ENCODE results near the gene LEMD2. TPM values are rescaled to one million over a fixed set of nuclear protein-coding genes. Genes with fewer than 3 reads are reported as not detected.

The LEMD2 gene
- total RNA-seq, 4 donors from 2014 or later = 36.4 to 65.3 (median 55.4) TPM

GRCh38 chr6:33787346-33787953 lies 1.5 kb downstream of the LEMD2 start:
- 54% methylated on average over 7 of the region's 7 CpGs for WGBS
- H3K9me3 ChIP-seq = no peaks in the 10 kb centered on the region
- H3K27ac ChIP-seq (replicated peaks in 1 of 4) = peak overlapping the region; percentile 100
- no peak for TF ChIP-seq CTCF (IDR thresholded peaks at IDR 0.05)
- TF ChIP-seq EP300 (IDR thresholded peaks at IDR 0.05) = no peak
- no peak for TF ChIP-seq POLR2AphosphoS5 (IDR thresholded peaks at IDR 0.05)
- no peak for TF ChIP-seq POLR2A (IDR thresholded peaks at IDR 0.05; ENCODE audit: low read depth)
- intact Hi-C loops (cut with DNase I) = no loop called here
- peak overlapping the region; percentile 91 to 99 (median 96) for H3K4me3 ChIP-seq
- no peak for DNase-seq (ENCODE audit: extremely low spot score)
- H3K36me3 ChIP-seq = peaks cover 20 to 32% (median 28%) of the 10 kb centered on the region in 4 donors
- peaks cover 43 to 52% (median 44%) of the 10 kb centered on the region in 4 donors for H3K4me1 ChIP-seq
- H3K27me3 ChIP-seq = no peaks in the 10 kb centered on the region

- no peak for TF ChIP-seq POLR2A (IDR thresholded peaks at IDR 0.05; ENCODE audit: low read depth)
- TF ChIP-seq POLR2AphosphoS5 (IDR thresholded peaks at IDR 0.05) = no peak
- TF ChIP-seq EP300 (IDR thresholded peaks at IDR 0.05) = no peak
- TF ChIP-seq CTCF (IDR thresholded peaks at IDR 0.05) = no peak
- no peak for DNase-seq (ENCODE audit: extremely low spot score)
- peaks cover 25 to 37% (median 35%) of the 10 kb centered on the region in 4 donors for H3K36me3 ChIP-seq
- H3K9me3 ChIP-seq = no peaks in the 10 kb centered on the region
- H3K4me3 ChIP-seq = peak overlapping the region in 1 of 4 donors; percentile 99
- H3K27ac ChIP-seq (replicated peaks in 1 of 4) = peak overlapping the region; percentile 100
- intact Hi-C loops (cut with DNase I) = no loop called here
- peaks cover 47 to 59% (median 50%) of the 10 kb centered on the region in 4 donors for H3K4me1 ChIP-seq
- H3K27me3 ChIP-seq = no peaks in the 10 kb centered on the region
- 62% methylated on average over 3 of the region's 3 CpGs for WGBS
Measured at GRCh38 chr6:33786736-33787135, 2.2 kb downstream of the LEMD2 start.

GRCh38 chr6:33785778-33786177 lies 3.2 kb downstream of the LEMD2 start:
- H3K36me3 ChIP-seq = peaks cover 26 to 46% (median 43%) of the 10 kb centered on the region in 4 donors
- intact Hi-C loops (cut with DNase I) = no loop called here
- no peak for DNase-seq (ENCODE audit: extremely low spot score)
- TF ChIP-seq POLR2AphosphoS5 (IDR thresholded peaks at IDR 0.05) = no peak
- no peak for TF ChIP-seq POLR2A (IDR thresholded peaks at IDR 0.05; ENCODE audit: low read depth)
- TF ChIP-seq CTCF (IDR thresholded peaks at IDR 0.05) = no peak
- no peak for TF ChIP-seq EP300 (IDR thresholded peaks at IDR 0.05)
- H3K27ac ChIP-seq (replicated peaks in 1 of 4) = peak overlapping the region; percentile 100
- WGBS = 55% methylated on average over 3 of the region's 3 CpGs
- no peaks in the 10 kb centered on the region for H3K27me3 ChIP-seq
- no peak overlapping the region for H3K4me3 ChIP-seq
- peaks cover 57 to 69% (median 59%) of the 10 kb centered on the region in 4 donors for H3K4me1 ChIP-seq
- H3K9me3 ChIP-seq = no peaks in the 10 kb centered on the region

- TF ChIP-seq POLR2A (IDR thresholded peaks at IDR 0.05; ENCODE audit: low read depth) (no peak), CTCF (IDR thresholded peaks at IDR 0.05) (no peak), EP300 (IDR thresholded peaks at IDR 0.05) (no peak), POLR2AphosphoS5 (IDR thresholded peaks at IDR 0.05) (no peak)
- H3K4me1 ChIP-seq = peaks cover 59 to 77% (median 62%) of the 10 kb centered on the region in 4 donors
- peak overlapping the region in 2 of 4 donors; percentile 100 for H3K27ac ChIP-seq (replicated peaks in 1 of 4)
- 78% methylated on average over 13 of the region's 13 CpGs for WGBS
- H3K36me3 ChIP-seq = peaks cover 36 to 56% (median 52%) of the 10 kb centered on the region in 4 donors
- no peaks in the 10 kb centered on the region for H3K27me3 ChIP-seq
- no peaks in the 10 kb centered on the region for H3K9me3 ChIP-seq
- H3K4me3 ChIP-seq = no peak overlapping the region
- intact Hi-C loops (cut with DNase I) = no loop called here
- DNase-seq (ENCODE audit: extremely low spot score) = no peak
Measured at GRCh38 chr6:33784787-33785186, 4.1 kb downstream of the LEMD2 start.

All from esophagus muscularis mucosa (tissue), 4 donors.